B cell (primary cell): ENCODE data around the gene ACAP2.

ENCODE experiments used
- EZH2 ChIP-seq: IDR thresholded peaks from 2 replicates; pipeline ENCODE4 v1.6.1; 2012; ENCODE audit warnings: borderline replicate concordance, low read depth, mild to moderate bottlenecking, moderate library complexity, low read length; ENCODE audit not compliant: insufficient read depth, poor library complexity, severe bottlenecking
- TF ChIP-seq, protein P1 (sequence below): fragments of 200-600 bp; IDR thresholded peaks from one replicate; pipeline ENCODE4 v1.8.0; 2022; ENCODE audit warnings: antibody characterized with exemption, mild to moderate bottlenecking

GRCh38 chr3:195468841-195469240, 26.0 kb upstream of the ACAP2 start:
- TF ChIP-seq, protein P1, sequence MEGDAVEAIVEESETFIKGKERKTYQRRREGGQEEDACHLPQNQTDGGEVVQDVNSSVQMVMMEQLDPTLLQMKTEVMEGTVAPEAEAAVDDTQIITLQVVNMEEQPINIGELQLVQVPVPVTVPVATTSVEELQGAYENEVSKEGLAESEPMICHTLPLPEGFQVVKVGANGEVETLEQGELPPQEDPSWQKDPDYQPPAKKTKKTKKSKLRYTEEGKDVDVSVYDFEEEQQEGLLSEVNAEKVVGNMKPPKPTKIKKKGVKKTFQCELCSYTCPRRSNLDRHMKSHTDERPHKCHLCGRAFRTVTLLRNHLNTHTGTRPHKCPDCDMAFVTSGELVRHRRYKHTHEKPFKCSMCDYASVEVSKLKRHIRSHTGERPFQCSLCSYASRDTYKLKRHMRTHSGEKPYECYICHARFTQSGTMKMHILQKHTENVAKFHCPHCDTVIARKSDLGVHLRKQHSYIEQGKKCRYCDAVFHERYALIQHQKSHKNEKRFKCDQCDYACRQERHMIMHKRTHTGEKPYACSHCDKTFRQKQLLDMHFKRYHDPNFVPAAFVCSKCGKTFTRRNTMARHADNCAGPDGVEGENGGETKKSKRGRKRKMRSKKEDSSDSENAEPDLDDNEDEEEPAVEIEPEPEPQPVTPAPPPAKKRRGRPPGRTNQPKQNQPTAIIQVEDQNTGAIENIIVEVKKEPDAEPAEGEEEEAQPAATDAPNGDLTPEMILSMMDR: no peak
- TF ChIP-seq EZH2: no peak
